A549 treated with Hydrocortisone at 1 μM for 4 hours (cell line): ENCODE measurements around the gene IFNA5. TPM values are rescaled to one million over a fixed set of nuclear protein-coding genes. Genes with fewer than 3 reads are reported as not detected.

ENCODE experiments used
- total RNA-seq: library from RNA; stranded (reverse); fragments of 200-300 nt; extraction: Qiagen RNA extraction; gene quantifications from 5 replicates; pipeline ENCODE4 v1.2.3, GENCODE V29; 2022

The IFNA5 gene
- total RNA-seq, result not detected in 5 replicates

GRCh38 chr9:21305213-21305612 lies at the start of gene IFNA5:
Gene IFNA5 (minus strand): TSS chr9:21305313. CDS start chr9:21305256, 57 bp downstream.

GRCh38 chr9:21350787-21351186 lies 45.7 kb upstream of the IFNA5 start, which contains the start of gene IFNA6:
Gene IFNA6 (minus strand): TSS chr9:21350887. CDS start chr9:21350887, 0 bp downstream.

GRCh38 chr9:21334701-21335632 lies 29.9 kb upstream of the IFNA5 start, which contains the start of gene KLHL9:
Gene KLHL9 (minus strand): TSS chr9:21335404. CDS start chr9:21334859, 545 bp downstream.

Other genes with a start within 250 kb of the IFNA5 start
- gene IFNB1, start 227.4 kb downstream of the IFNA5 start, total RNA-seq, result not detected in 5 replicates
- not detected in 5 replicates for gene IFNW1, start 163.5 kb downstream of the IFNA5 start, total RNA-seq
- gene IFNA21, start 138.7 kb downstream of the IFNA5 start, total RNA-seq, result not detected in 5 replicates
- not detected in 5 replicates for gene IFNA4, start 117.7 kb downstream of the IFNA5 start, total RNA-seq
- gene IFNA7, start 103.1 kb downstream of the IFNA5 start, total RNA-seq, result not detected in 5 replicates
- gene IFNA10, start 98.2 kb downstream of the IFNA5 start, total RNA-seq, result not detected in 5 replicates
- gene IFNA16, start 88.0 kb downstream of the IFNA5 start, total RNA-seq, result not detected in 5 replicates
- not detected in 5 replicates for gene IFNA17, start 77.1 kb downstream of the IFNA5 start, total RNA-seq
- not detected in 5 replicates for gene IFNA14, start 65.3 kb downstream of the IFNA5 start, total RNA-seq
- gene KLHL9, start 30.1 kb upstream of the IFNA5 start, total RNA-seq, result 15.0 to 23.5 TPM (median 18.5 TPM) in 5 replicates
- gene IFNA6, start 45.6 kb upstream of the IFNA5 start, total RNA-seq, result not detected in 5 replicates
- not detected in 5 replicates for gene IFNA13, start 62.7 kb upstream of the IFNA5 start, total RNA-seq
- gene IFNA2, start 80.1 kb upstream of the IFNA5 start, total RNA-seq, result not detected in 5 replicates
- not detected in 5 replicates for gene IFNA8, start 103.8 kb upstream of the IFNA5 start, total RNA-seq
- not detected in 5 replicates for gene IFNA1, start 135.1 kb upstream of the IFNA5 start, total RNA-seq
- 0.89 to 1.2 TPM (median 1.1 TPM) in 5 replicates for gene IFNE, start 177.0 kb upstream of the IFNA5 start, total RNA-seq